IMR-90 (cell line): ENCODE data around the gene CDK10. TPM values are rescaled to one million over a fixed set of nuclear protein-coding genes. Genes with fewer than 3 reads are reported as not detected.

Experiments
- ATAC-seq: fragments of 200-7000 bp; cut with Tn5 transposase; 2 replicates; pipeline ENCODE4 v1.9.1; 2020; ENCODE audit warnings: low read depth, mild to moderate bottlenecking, moderate library complexity
- BruUV-seq: library from RNA; stranded (reverse); fragments of 400-500 nt; replicated peaks from 2 replicates; lab custom pipeline; 2021; lab: Mats Ljungman, UMichigan
- CTCF ChIA-PET: fragments of 300-600 bp; formaldehyde crosslinking; extraction: SDS; loops from one replicate; lab custom pipeline; 2021; ENCODE audit warnings: antibody characterized with exemption; lab: Yijun Ruan, JAX
- POLR2A ChIA-PET: fragments of 300-600 bp; sonication (Branson Sonifier 250); formaldehyde crosslinking; loops from one replicate; lab custom pipeline; 2022; ENCODE audit warnings: antibody characterized with exemption; ENCODE audit not compliant: unreplicated experiment; lab: Charles Lee
- DNase-seq: peaks from one replicate; pipeline ENCODE4 v3.0.0; 2013
- H2AFZ ChIP-seq: replicated peaks from 2 replicates; pipeline ENCODE3; 2013; ENCODE audit warnings: low read length, mild to moderate bottlenecking; ENCODE audit not compliant: poor library complexity
- H2AK5ac ChIP-seq: 2 replicates; pipeline ENCODE4 v1.6.1; 2013; ENCODE audit warnings: low read depth, low read length, inconsistent platforms
- H2AK9ac ChIP-seq: replicated peaks from 2 replicates; pipeline ENCODE3; 2013; ENCODE audit warnings: mild to moderate bottlenecking, low read depth, low read length, moderate library complexity; ENCODE audit not compliant: poor library complexity
- H2BK120ac ChIP-seq: 2 replicates; pipeline ENCODE4 v1.6.1; 2013; ENCODE audit warnings: low read depth, low read length, inconsistent platforms
- H2BK15ac ChIP-seq: 3 replicates; pipeline ENCODE4 v1.6.1; 2013; ENCODE audit warnings: low read depth, low read length, inconsistent platforms
- H2BK20ac ChIP-seq: 2 replicates; pipeline ENCODE4 v1.6.1; 2013; ENCODE audit warnings: low read depth, mild to moderate bottlenecking, inconsistent platforms, low read length, moderate library complexity
- H2BK5ac ChIP-seq: 2 replicates; pipeline ENCODE4 v1.6.1; 2013; ENCODE audit warnings: mild to moderate bottlenecking, low read depth, low read length, inconsistent platforms; ENCODE audit not compliant: poor library complexity, severe bottlenecking
- H3K14ac ChIP-seq: replicated peaks from 2 replicates; pipeline ENCODE4 v1.6.1; 2013; ENCODE audit warnings: low read depth, low read length, inconsistent platforms
- H3K18ac ChIP-seq: 2 replicates; pipeline ENCODE4 v1.6.1; 2013; ENCODE audit warnings: low read depth, low read length, control low read depth
- H3K23ac ChIP-seq: 2 replicates; pipeline ENCODE4 v1.6.1; 2013; ENCODE audit warnings: low read depth, low read length, inconsistent platforms
- H3K27ac ChIP-seq: 2 replicates; pipeline ENCODE4 v1.5.1; 2013; ENCODE audit warnings: mild to moderate bottlenecking, control low read depth, low read length; ENCODE audit not compliant: insufficient read depth
- H3K27me3 ChIP-seq: 2 replicates; pipeline ENCODE4 v1.6.1; 2013; ENCODE audit warnings: low read length; ENCODE audit not compliant: control insufficient read depth, insufficient read depth
- H3K36me3 ChIP-seq: 2 replicates; pipeline ENCODE4 v1.6.1; 2013; ENCODE audit warnings: low read length, mixed read lengths; ENCODE audit not compliant: control insufficient read depth, insufficient read depth
- H3K4ac ChIP-seq: 2 replicates; pipeline ENCODE4 v1.6.1; 2013; ENCODE audit warnings: low read depth, low read length, inconsistent platforms
- H3K4me1 ChIP-seq: 2 replicates; pipeline ENCODE4 v1.6.1; 2013; ENCODE audit warnings: low read length, mixed read lengths; ENCODE audit not compliant: control insufficient read depth, insufficient read depth
- H3K4me2 ChIP-seq: 2 replicates; pipeline ENCODE4 v1.6.1; 2013; ENCODE audit warnings: low read depth, mild to moderate bottlenecking, control low read depth, low read length, moderate library complexity
- H3K4me3 ChIP-seq: 2 replicates; pipeline ENCODE4 v1.5.1; 2013; ENCODE audit warnings: low read depth, mild to moderate bottlenecking, control low read depth, low read length, moderate library complexity; ENCODE audit not compliant: insufficient read depth
- H3K56ac ChIP-seq: 2 replicates; pipeline ENCODE4 v1.6.1; 2013; ENCODE audit warnings: low read length, inconsistent platforms; ENCODE audit not compliant: insufficient read depth; ENCODE audit errors: extremely low read depth
- H3K79me1 ChIP-seq, 2 experiments: 2 replicates each; pipeline ENCODE4 v1.6.1; 2013; ENCODE audit warnings: low read length in 2 of 2, inconsistent platforms in 1 of 2, low read depth in 1 of 2
- H3K9ac ChIP-seq: 2 replicates; pipeline ENCODE4 v1.6.1; 2013; ENCODE audit warnings: low read depth, low read length, control low read depth
- H3K9me1 ChIP-seq: 2 replicates; pipeline ENCODE4 v1.6.1; 2013; ENCODE audit warnings: low read length, inconsistent platforms; ENCODE audit not compliant: insufficient read depth
- H3K9me3 ChIP-seq: 2 replicates; pipeline ENCODE4 v1.6.1; 2013; ENCODE audit warnings: low read length; ENCODE audit not compliant: control insufficient read depth, insufficient read depth
- H4K20me1 ChIP-seq: 2 replicates; pipeline ENCODE4 v1.6.1; 2013; ENCODE audit warnings: low read length, inconsistent platforms; ENCODE audit not compliant: insufficient read depth
- H4K5ac ChIP-seq: 2 replicates; pipeline ENCODE4 v1.6.1; 2013; ENCODE audit warnings: mild to moderate bottlenecking, low read depth, low read length, control low read depth
- H4K8ac ChIP-seq, 2 experiments: 2 replicates each; pipeline ENCODE4 v1.6.1; 2013; ENCODE audit warnings: low read depth in 2 of 2, low read length in 2 of 2, control low read depth in 1 of 2, inconsistent platforms in 1 of 2
- H4K91ac ChIP-seq: 2 replicates; pipeline ENCODE4 v1.6.1; 2013; ENCODE audit warnings: low read depth, low read length, inconsistent platforms; ENCODE audit not compliant: insufficient read depth
- CHD1 ChIP-seq: IDR thresholded peaks from 2 replicates; pipeline ENCODE4 v1.6.1; 2012; ENCODE audit warnings: low read depth, low read length, improper control_type of control experiment
- ELK1 ChIP-seq: fragments of 150-350 bp; IDR thresholded peaks from 2 replicates; pipeline ENCODE4 v1.6.1; 2016; ENCODE audit warnings: low read depth, mild to moderate bottlenecking, low read length, moderate library complexity, borderline replicate concordance
- MAZ ChIP-seq: IDR thresholded peaks from 2 replicates; pipeline ENCODE4 v1.6.1; 2012; ENCODE audit warnings: low read depth, mild to moderate bottlenecking, low read length, improper control_type of control experiment, moderate library complexity, borderline replicate concordance
- MXI1 ChIP-seq: IDR thresholded peaks from 2 replicates; pipeline ENCODE4 v1.6.1; 2012; ENCODE audit warnings: low read depth, mild to moderate bottlenecking, low read length, moderate library complexity, borderline replicate concordance
- NFE2L2 ChIP-seq: fragments of 150-350 bp; IDR thresholded peaks from 2 replicates; pipeline ENCODE4 v1.6.1; 2016; ENCODE audit warnings: low read depth, mild to moderate bottlenecking, low read length
- RAD21 ChIP-seq: IDR thresholded peaks from 2 replicates; pipeline ENCODE4 v1.6.1; 2012; ENCODE audit warnings: low read length, improper control_type of control experiment
- RFX5 ChIP-seq: IDR thresholded peaks from 2 replicates; pipeline ENCODE4 v1.8.0; 2012; ENCODE audit warnings: low read depth, mild to moderate bottlenecking, low read length, moderate library complexity
- WGBS, 2 experiments: methylation state at CpG; one replicate each; pipeline versions ENCODE4 v1.1.5 to v1.1.7; 2013; ENCODE audit warnings: missing lambda C conversion rate in 2 of 2; ENCODE audit not compliant: insufficient read length in 1 of 2; ENCODE audit errors: extremely low coverage in 2 of 2; 5-methylcytosine and 5-hydroxymethylcytosine counted together
- dilution Hi-C: fragments of 300-500 bp; cut with HindIII; formaldehyde crosslinking; loops from one replicate; pipeline ENCODE4 v1.14.3; 2018; ENCODE audit warnings: low sequenced_read_pairs; ENCODE audit not compliant: unreplicated experiment
- in situ Hi-C: fragments of 300-500 bp; cut with MboI; formaldehyde crosslinking; loops from 3 replicates; pipeline ENCODE4 v1.14.3; 2019; ENCODE audit warnings: low sequenced_read_pairs, inconsistent platforms, mixed read lengths
- intact Hi-C: fragments of 100-400 bp; cut with micrococcal nuclease; formaldehyde crosslinking; loops from 2 replicates; pipeline ENCODE4 v1.10.0; 2022
- polyA plus RNA-seq, 3 experiments: library from polyadenylated mRNA; depleted of rRNA; stranded (reverse); fragments of >200 nt; gene quantifications; 2 replicates each; pipeline ENCODE4 v1.2.3, GENCODE V29; 2012; ENCODE audit warnings: low replicate concordance in 1 of 3
- total RNA-seq: library from RNA; depleted of rRNA; stranded (reverse); fragments of >200 nt; gene quantifications from 2 replicates; pipeline ENCODE4 v1.2.3, GENCODE V29; 2012

The CDK10 gene
- total and polyA plus RNA-seq, 2 of the 4 experiments (the other 2 are of a cell fraction): 19.5 to 61.8 TPM

DNA sequence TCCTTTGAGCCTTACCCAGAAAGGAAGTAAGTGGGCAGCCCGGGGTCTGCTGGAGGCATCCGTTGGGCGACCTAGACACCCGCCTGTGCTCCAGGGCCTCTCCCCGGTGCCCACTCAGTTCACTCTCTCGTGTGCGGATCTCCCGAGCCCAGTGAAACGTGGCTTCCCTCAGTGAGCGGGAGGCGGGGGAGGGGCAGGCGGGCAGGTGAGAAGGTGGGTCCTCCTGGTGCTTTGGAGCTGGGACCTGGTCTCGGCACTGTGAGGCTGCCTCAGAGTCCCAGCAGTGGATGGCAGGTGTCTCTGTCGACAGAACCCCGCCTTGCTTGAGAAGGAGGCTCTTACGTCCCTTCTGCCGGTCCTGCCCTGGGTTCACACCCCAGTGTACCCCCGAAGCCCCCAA lies 42.8 kb downstream of the CDK10 start:
- Histone ChIP-seq H3K23ac (no peak overlapping the region), H3K56ac (no peak overlapping the region), H3K4me1 (no peaks in the 10 kb centered on the region), H3K18ac (no peak overlapping the region), H3K36me3 (peaks cover 59% of the 10 kb centered on the region), H4K8ac (no peak overlapping the region), H2AFZ (no peak overlapping the region), H2AK5ac (no peak overlapping the region), H3K9me1 (no peaks in the 10 kb centered on the region), H4K20me1 (peaks cover 3% of the 10 kb centered on the region), H2BK20ac (no peak overlapping the region), H2AK9ac (no peak overlapping the region), H2BK15ac (no peak overlapping the region), H3K4me3 (no peak overlapping the region), H4K91ac (no peak overlapping the region), H3K9ac (no peak overlapping the region), H3K27ac (no peak overlapping the region), H3K9me3 (no peaks in the 10 kb centered on the region), H2BK5ac (no peak overlapping the region), H3K4me2 (no peak overlapping the region), H3K14ac (no peak overlapping the region), H2BK120ac (no peak overlapping the region), H3K79me1 (peaks cover 15 to 57% of the 10 kb centered on the region in 2 experiments), H3K27me3 (no peaks in the 10 kb centered on the region), H4K5ac (no peak overlapping the region), H3K4ac (no peak overlapping the region)
- BruUV-seq: no TSS peak
- TF ChIP-seq NFE2L2: no peak
- TF ChIP-seq ELK1: no peak
- no peak for TF ChIP-seq CHD1
- no peak for TF ChIP-seq RAD21
- no peak for TF ChIP-seq MXI1
- TF ChIP-seq MAZ: no peak
- no peak for TF ChIP-seq RFX5
- CTCF ChIA-PET: no interaction called here
- ATAC-seq (no peak), DNase-seq (no peak)
- POLR2A ChIA-PET: no interaction called here
- in situ Hi-C loops: no loop called here
- dilution Hi-C loops: no loop called here
- intact Hi-C loops: loop anchor here (10.0 kb wide), 1 partner anchor 86 kb away; the partner anchor contains the start of gene FANCA
- 100% methylated on average over 4 of the region's 18 CpGs; no CpG with 5 or more reads in 1 of the 2 experiments for WGBS, 2 experiments
